Activated naive CD4-positive, alpha-beta T cell (primary cell): ENCODE results near the gene INTS15.
A peak's percentile ranks its signal among the peaks of the same experiment; 100 is the strongest.
"Not testable (repeated sequence)": the region's sequence is repeated elsewhere in the genome, so short reads cannot be mapped to it uniquely, and the experiment has no call there.

Experiments
- DNase-seq, 4 experiments: peaks; one replicate each; lab custom pipeline; 2025; lab: John Stamatoyannopoulos, UW

The INTS15 gene

DNA sequence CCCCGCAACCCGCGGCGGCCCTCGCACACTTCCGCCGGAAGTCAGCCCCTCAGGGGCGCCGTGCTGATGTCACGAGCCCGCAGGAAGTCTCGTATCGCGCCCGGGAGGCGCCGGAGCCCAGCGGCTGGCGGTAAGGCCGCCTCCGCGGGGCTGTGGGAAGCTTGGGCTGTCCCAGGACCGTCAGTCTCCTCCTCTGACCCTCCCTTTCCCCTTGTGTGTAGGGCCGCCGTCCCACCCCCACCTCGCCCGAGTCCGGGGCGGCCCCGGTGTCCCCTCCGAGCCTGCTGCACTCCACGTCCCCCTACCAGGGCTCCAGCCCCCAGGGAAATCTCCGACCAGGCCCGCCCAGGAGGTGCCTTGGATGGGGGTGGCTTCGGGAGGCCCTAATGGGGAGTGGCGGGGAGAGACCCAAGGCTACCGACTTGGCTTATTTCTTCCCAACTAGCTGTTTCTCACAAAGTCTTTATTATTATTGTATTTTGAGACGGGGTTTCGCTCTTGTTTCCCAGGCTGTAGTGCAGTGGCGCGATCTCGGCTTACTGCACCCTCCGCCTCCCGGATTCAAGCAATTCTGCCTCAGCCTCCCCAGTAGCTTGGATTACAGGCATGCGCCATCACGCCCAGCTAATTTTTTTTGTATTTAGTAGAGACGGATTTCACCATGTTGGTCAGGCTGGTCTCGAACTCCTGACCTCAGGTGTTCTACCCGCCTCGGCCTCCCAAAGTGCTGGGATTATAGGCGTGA is 12.3 kb upstream of the INTS15 start, which contains the start of gene ZDHHC4:
Gene ZDHHC4 (plus strand): TSS at position 86 of the 745 bp plus-strand sequence. CDS start 3,108 bp downstream, outside the sequence.
- DNase-seq, result peak; percentile 62 to 80 (median 68)

DNA sequence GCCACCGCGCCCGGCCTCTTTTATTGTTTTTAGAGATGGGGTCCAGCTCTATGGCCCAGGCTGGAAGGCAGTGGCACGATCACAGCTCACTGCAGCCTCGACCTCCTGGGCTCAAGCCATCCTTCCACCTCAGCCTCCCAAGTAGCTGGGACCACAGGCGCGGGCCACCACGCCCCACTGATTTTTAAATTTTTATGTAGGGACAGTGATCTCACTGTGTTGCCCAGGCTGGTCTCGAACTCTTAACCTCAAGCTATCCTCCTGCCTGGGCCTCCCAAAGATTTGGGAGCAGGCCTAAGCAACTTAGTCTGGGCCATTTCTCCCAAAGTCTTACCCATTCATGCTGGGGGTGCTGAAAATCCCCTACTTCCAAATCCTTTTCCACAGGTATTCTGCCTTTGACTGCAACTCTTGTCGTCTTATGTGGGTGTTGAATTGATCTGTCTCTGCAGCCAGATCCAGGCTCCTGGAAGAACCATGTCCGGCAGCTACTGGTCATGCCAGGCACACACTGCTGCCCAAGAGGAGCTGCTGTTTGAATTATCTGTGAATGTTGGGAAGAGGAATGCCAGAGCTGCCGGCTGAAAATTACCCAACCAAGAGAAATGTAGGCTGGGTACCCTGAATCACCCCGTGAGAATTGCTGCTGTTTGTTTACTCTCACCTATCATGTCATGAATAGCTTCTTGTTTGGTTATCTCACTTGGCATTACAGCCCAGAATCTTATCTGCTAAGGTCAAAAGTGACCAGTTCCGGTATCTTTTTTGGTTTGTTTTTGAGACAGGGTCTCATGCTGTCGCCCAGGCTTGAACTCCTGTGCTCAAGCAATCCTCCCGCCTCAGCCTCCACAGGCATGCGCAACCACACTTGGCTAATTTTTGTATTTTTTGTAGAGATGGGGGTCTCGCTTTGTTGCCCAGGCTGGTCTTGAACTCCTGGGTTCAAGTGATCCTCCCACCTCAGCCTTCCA is 11.4 kb upstream of the INTS15 start:
- no peak for DNase-seq

DNA sequence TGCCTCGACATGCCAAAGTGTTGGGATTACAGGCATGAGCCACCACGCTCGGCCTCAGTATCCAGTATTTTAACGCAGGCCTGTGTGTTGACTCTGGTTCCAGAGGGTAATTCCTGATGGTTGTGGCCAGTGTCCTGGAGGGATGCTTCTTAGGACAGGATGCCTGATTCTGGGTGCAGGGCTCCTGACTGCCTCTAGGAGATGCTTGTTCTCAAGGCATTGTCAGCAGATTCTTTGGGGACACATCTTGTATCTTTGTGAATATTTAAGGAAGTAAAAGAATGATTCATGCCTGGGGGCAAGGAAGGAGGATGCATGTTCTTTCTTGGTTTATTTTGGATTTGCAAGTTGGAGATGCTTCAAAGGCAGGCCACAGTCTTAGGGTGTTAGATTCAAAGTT is 10.4 kb upstream of the INTS15 start:
- DNase-seq, result no peak

DNA sequence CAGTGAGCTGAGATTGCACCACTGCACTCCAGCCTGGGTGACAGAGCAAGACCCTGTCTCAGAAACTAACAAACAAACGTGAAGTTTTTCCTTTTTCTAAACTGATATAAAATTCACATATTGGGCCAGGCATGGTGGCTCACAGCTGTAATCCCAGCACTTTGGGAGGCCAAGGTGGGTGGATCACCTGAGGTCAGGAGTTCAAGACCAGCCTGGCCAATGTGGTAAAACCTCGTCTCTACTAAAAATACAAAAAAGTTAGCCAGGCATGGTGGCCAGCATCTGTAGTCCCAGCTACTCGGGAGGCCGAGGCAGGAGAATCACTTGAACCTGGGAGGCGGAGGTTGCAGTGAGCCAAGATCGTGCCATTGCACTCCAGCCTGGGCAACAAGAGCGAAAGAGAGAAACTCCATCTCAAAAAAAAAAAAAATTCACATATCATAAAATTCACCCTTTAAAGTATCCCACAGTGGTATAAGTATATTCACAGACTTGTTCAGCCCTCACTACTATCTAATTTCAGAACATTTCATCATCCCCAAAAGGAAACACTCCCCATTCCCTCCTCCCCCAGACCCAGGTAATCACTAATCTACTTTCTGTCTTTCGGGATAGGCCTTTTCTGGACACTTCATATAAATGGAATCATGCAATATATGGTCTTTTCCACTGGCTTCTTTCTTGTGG is 3.9 kb upstream of the INTS15 start:
- DNase-seq, result not testable (repeated sequence)

DNA sequence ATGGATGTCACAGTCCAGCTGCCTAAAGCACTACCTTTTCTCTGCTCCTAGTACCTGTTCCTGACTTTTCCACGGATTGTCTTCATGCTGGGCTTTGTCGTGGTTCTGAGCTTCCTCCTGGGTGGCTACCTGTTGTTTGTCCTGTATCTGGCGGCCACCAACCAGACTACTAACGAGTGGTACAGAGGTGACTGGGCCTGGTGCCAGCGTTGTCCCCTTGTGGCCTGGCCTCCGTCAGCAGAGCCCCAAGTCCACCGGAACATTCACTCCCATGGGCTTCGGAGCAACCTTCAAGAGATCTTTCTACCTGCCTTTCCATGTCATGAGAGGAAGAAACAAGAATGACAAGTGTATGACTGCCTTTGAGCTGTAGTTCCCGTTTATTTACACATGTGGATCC is 1.3 kb upstream of the INTS15 start:
- no peak for DNase-seq

DNA sequence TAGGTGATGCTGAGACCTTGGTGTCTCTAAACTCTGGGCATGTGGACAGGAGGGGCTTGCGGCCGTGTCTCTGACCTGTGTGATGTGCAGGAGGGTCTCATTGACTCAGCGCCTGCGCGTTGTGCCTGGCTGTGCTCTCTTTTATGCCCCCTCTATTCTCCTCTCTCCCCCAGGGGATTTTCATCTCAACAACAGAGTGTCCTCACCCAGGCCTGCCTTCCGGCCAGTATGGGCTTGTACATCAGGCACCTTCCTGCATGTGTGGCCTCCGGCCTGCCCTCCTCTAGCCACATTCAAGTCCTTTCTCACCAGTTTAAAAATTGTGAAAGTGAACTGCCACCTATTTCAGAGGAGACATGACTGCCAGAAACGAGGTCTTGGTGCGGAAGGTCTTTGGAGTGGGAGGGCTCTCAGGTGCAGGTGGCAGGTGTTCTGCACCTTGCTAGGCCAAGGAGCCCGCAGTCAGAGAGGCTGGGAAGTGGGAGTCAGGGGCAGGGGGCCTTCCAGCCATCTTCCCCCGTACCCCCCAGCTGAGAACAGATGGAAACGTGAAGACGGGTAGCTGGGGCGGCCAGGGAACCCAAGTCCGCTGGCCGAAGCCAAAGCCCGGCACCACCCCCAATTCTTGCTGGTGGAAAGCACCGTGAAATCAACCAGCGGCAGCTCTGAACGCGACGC is 531 bp upstream of the INTS15 start:
- DNase-seq, result no peak

DNA sequence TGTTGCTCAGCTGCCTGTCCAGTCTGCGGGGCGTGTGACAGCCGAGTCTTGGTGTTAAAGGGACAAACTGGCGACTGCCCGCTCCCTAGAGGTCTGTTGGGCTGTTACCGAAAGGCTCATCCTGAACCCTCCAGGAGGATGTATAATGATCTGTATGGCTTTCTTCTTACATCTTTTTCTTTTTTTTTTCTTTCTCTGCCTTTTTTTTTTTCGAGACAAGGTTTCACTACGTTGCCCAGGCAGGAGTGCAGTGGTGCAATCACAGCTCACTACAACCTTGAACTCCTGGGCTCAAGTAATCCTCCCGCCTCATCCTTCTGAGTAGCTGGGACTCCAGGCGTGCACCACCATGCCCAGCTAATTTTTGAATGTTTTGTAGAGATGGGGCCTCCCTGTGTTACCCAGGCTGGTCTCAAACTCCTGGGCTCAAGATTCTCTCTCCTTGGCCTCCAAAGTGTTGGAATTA is 857 bp downstream of the INTS15 start:
- DNase-seq, result no peak

DNA sequence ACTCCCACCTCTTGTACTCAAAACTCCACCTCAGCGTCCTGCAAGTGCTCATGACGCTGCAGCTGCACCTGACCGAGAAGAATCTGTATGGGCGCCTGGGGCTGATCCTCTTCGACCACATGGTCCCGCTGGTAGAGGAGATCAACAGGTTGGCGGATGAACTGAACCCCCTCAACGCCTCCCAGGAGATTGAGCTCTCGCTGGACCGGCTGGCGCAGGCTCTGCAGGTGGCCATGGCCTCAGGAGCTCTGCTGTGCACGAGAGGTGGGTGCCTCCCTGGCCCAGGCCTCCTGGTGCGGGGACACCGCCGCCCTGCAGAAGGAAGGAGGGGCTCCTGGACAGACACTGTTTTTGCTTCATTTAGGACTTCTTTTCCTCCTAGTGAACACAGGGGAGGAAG is 10.3 kb downstream of the INTS15 start:
- DNase-seq, result no peak

DNA sequence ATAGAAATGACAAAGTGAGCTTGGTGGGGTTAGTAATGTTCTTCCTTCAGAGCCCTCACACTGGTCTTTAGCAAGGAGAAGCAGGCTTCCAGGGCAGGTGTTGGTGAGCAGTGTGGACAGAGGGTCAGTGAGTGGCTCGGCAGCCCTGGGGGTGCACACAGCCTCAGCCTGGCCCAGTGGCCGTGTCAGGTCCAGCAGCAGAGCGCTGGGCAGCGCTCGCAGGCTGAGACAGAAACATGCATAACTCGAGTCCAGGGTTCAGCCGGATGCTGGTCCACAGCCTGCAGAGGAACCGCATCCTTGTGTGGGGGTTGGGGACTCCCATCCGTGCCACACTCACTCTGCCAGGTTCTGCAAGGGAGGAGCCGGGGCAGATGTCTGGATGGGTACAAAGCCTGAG is 14.6 kb downstream of the INTS15 start:
- DNase-seq, result no peak

DNA sequence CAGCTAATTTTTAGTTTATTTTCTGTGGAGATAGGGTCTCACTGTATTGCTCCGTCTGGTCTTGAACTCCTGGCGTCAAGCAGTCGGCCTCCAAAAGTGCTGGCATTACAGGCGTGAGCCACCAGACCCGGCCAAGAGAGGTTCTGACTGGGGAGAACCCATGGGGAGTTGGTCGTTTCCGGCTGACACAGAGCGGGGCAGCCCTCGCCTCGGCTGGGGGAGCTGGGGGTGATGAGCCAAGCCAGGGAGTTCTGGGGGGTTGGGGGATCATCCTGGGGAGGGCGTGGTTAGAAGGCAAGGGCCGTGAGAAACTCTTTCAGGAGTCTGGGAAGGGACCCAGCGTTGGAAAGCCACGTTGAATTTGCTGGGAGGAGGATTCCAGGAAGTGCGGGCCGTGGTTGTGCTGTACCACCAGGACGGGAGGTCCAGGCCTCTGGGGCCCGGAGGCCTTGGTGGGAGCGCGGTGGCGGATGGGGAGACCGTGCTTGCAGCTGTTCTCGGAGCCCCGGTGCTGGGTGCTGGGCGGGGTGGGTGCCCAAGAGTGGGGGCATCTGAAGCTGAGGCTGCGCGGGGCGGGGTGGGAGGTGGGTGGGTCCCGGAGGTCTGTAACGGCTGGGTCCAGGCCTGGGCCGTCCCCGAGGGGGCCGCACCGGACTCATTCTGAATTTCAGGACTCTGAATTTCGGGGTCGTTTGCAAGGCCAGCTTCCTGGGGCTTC is 17.2 kb downstream of the INTS15 start:
- no peak for DNase-seq

DNA sequence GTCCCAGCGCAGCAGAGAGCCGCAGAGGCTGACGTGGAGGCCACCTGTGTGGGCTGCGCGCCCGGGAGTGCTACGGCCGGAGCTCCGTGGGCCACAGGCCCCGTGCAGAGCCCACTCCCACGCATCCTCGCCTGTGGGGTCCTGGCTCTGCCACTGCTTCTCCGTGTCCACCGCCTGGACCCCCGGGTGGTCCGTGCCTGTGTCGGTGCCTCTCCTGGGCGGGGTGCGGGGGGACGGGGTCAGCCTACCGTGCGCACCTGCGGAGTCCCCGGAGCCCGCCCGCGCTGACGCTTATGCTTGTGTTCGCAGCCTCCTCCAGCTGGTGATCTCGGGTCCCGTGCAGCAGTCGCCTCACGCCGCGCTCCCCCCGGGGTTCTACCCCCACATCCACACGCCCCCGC is 17.8 kb downstream of the INTS15 start:
- no peak for DNase-seq

DNA sequence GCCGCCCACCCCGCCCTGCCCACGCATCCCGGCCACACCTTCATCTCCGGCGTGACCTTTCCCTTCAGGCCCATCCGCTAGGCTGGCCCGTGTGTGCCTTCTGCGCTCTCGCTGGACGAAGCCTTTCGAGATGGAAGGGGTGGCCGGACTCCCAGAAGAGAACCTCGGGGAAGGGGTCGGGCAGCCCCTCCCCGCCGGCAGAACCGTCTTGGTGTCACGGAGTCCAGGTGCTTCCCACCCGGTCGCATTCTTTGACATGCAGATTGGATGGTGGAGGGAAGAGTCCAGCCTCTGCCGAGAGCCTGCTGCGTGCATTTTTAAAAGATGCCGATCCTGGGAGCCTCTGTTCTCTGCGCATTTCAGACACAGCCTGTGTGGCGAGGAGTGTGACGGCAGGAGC is 18.3 kb downstream of the INTS15 start:
- DNase-seq, result no peak

DNA sequence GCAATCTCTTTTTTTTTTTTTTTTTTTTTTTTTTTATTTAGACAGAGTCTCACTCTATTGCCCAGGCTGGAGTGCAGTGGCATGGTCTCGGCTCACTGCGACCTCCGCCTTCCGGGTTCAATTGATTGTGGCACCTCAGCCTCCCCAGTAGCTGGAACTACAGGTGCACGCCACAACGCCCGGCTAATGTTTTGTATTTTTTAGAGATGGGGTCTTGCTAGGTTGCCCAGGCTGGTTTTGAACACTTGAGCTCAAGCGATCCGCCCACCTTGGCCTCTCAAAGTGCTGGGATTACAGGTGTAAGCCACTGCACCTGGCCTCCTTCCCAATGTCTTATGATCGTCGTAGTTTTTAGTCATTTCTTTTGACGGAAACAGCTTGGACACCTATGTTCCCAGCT is 19.0 kb downstream of the INTS15 start:
- DNase-seq, result no peak

DNA sequence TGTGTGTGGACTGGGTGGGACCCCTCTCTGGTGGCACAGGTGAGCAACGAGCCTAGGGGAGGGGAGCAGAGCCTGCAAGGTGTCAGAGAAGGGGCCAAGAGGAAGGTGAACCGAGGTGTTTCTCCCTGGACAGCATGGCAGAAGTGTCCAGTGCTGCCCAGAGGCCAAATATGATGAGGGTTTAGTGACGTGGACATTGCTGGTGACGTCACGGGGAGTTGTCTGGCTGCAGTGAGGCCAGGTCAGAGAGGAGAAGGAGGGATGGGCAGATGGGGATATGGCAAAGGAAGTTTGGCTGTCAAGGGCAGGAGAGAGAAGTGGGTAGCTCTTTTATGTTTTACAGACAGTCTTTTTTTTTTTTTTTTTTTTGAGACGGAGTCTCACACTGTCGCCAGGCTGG is 23.0 kb downstream of the INTS15 start:
- no peak for DNase-seq

DNA sequence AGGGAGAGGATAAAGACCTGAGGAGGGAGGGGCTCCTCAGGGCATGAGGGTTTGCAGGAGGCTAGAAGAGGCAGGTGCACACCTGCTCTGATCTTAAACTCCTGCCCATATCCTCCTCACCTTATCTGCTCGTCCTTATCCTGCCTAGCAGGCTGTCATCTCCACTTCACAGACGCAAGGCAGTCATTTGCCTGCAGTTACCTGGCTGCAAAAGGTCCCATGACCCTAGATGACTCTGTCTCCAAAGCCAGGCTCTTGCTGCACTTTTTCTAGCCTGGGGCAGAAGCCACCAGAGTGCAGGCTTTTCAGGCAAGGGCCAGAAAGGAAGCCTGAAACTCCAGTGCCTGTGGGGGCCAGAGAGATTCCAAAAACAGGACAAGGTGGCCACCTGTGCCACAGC is 23.9 kb downstream of the INTS15 start:
- DNase-seq, result no peak

DNA sequence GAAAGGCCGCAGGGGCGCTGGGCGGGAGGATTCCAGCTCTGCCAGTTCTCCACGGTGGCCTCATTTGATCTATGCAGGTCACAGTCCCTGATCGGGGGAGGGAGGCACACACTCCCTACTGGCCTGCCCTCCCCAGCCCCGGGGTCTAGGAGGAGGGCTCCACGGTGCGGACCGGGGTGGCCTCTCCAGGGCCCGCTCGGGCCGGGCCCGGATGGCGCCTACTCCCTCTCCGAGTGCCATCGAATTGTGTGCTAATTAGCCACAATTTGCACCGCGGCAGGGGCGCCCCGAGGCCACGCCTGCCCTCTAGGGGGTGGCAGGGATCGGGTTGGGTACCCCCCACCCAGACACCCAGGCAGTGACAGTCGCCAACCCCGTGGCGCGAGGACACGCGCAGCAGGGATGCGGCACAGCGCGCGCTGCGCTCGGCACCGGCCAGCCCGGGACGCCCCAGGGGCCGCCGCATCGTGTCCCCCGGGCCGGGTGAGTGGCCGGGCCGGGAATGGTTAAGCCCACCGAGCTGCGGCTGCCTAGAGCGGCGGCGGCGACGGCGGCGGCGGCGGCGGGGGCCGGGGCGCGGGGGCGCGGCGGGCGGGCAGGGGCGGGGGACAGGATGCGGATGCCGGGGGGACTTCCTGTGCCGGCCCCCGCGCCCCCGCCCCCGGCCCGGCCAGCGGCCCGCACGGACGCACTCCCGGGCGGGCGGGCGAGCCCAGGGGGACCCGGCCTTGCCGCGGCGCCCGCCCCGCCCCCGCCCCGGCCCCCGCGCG is 25.3 kb downstream of the INTS15 start, which contains the start of gene ZNF853:
Gene ZNF853 (plus strand): TSS at position 658 of the 770 bp plus-strand sequence. CDS start 565 bp downstream, outside the sequence.
- DNase-seq, result peak in 1 of 4 experiments; percentile 26

DNA sequence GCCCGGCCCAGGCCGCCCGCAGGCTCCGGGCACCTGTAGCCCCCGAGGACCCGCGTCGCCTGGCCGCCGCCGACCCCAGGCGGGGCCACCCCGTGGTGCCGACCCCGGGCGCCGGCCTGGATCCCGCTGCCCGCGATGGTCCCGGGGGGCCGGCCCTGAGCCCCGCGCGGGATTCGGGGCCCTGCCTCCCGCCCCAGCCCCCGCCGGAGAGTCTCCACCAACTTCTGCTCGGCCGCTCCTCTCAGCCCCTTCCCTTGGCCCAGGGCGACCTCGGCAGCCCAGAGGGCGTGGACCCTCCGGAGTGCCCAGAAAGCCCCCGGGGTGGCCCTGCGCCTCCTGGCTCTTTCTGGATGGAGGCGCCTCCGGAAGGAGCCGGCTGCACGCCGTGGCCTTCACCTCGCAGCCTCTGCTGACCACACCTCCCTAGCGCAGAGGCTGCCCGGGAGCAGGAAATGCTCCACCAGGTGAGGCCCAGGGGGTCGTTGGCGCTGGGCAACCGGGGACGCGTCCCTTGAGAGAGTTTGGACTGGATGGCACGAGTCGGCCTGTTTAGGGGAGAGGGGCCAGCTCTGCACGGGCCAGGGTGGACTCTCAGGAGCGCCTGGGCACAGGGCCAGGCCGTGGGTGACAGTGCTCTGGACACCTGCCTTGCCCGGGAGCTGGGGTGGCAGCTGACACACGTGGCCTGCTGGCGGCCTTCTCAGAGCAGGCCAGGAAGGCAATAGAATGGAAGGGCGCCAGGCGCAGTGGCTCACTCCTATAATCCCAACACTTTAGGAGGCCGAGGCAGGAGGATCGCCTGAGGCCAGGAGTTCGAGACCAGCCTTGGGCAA is 26.1 kb downstream of the INTS15 start:
- no peak for DNase-seq

DNA sequence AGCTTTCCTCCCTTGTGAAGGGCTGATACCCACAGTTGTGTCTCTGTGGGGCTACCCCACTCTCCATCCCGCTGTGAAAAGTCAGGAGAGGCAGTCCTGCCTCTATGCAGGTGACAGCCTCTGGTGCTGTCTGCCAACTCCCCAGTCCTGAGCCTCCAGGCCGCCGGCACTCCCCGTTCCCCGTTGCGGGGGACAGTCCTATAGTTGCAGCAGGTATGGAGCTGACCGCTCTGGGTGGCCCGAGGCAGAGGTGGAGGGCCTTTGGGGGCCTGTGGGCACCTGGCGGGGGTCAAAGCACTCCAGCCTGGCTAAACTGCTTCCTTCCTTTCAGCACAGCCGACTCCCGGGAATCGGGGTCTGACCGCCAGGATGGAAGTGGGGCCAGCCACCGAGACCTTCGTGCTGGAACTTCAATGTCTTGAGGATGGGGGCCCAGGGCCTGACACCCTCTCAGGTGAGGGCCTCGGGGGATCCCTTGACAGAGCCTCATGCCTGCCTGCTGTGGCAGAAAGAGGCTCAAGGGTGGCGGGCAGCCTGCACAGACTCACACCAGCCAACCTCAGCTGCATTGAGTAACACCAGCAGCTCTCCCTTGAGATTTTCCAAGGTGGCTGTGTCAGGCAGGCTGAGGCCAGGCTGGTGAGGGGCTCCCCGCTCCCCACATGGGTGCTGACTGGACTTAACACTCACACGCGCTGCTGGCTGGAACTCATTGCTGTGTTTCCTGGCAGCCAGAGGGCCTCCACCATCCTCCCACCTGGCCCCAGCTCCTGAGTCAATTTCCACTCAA is 27.2 kb downstream of the INTS15 start:
- DNase-seq, result no peak
